GM21576 (cell line): ENCODE results near the gene CLIC3.

Source experiments
- ATAC-seq: cut with Tn5 transposase; IDR thresholded peaks from one replicate; pipeline ENCODE4 v1.9.1; 2021; ENCODE audit warnings: mild to moderate bottlenecking, moderate library complexity; ENCODE audit not compliant: unreplicated experiment

Gene CLIC3

GRCh38 chr9:137018761-137019559, 22.6 kb upstream of the CLIC3 start:
- no peak for ATAC-seq

GRCh38 chr9:137017791-137018497, 21.6 kb upstream of the CLIC3 start:
- ATAC-seq: no peak

- no peak for ATAC-seq
These were observed 20.7 kb upstream of the CLIC3 start for GRCh38 chr9:137017071-137017470.

GRCh38 chr9:137016436-137016835, 20.1 kb upstream of the CLIC3 start:
- ATAC-seq: no peak

GRCh38 chr9:137015976-137016375, 19.6 kb upstream of the CLIC3 start:
- no peak for ATAC-seq

GRCh38 chr9:137015540-137015930, 19.2 kb upstream of the CLIC3 start:
- ATAC-seq: no peak

GRCh38 chr9:137014776-137015539, 18.6 kb upstream of the CLIC3 start:
- ATAC-seq: no peak

- ATAC-seq: no peak
These were observed 17.8 kb upstream of the CLIC3 start for GRCh38 chr9:137014166-137014565.

- ATAC-seq: no peak
These were observed 17.2 kb upstream of the CLIC3 start for GRCh38 chr9:137013571-137013940.

GRCh38 chr9:137012694-137013570, 16.6 kb upstream of the CLIC3 start:
- ATAC-seq: no peak

GRCh38 chr9:137011907-137012675, 15.7 kb upstream of the CLIC3 start:
- no peak for ATAC-seq

- no peak for ATAC-seq
These were observed 14.8 kb upstream of the CLIC3 start for GRCh38 chr9:137011156-137011555.

- no peak for ATAC-seq
These were observed 13.8 kb upstream of the CLIC3 start for GRCh38 chr9:137009938-137010732.

GRCh38 chr9:137009217-137009616, 12.8 kb upstream of the CLIC3 start:
- ATAC-seq: no peak

GRCh38 chr9:137008312-137008711, 11.9 kb upstream of the CLIC3 start:
- ATAC-seq: no peak

GRCh38 chr9:137007816-137008270, 11.5 kb upstream of the CLIC3 start:
- no peak for ATAC-seq

- no peak for ATAC-seq
These were observed 10.9 kb upstream of the CLIC3 start for GRCh38 chr9:137007108-137007815.
